ENCODE measurements around the gene FZD2.

The FZD2 gene

DNA sequence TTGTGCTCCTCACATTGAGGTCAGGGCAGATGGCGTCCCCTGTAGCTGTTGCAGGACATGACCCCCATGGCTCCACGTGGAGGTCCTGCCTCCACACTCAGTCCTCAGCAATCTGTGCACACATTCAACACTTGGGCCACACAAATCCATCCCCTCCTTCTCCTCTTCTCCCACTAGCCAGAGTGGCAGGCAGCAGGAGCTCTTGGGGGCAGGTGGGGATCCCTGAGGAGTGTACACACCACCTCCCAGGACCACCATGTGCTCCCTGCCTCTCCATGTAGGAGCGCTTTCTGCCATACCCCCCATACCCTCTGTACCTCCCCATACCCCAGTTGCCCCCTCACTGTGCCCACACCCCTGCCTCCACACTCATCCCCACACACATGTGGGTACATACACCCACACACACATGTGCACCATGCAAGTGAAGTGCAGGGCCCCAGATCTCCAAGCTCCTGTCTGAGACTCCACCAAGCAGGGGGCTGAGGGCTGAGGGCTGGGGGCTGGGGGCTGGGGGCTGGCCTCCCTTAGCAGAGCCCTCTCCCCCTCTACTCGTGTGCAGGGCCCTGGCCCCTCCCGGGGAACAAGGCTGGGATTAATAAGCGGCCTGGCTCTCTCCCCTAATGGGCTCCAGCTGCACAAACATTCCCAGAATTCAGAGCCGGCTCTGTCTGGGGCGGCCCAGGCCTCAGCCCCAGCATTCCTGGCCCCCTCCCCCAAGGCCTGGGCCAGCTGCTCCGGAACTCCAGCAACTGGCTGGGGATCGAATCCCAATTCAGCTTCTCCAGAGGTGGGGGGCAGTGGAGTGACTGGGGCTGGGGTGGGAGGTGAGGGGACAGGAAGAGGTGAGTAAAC is 50.8 kb downstream of the FZD2 start:
- no peak for DNase-seq (ENCODE audit: low read depth)

DNA sequence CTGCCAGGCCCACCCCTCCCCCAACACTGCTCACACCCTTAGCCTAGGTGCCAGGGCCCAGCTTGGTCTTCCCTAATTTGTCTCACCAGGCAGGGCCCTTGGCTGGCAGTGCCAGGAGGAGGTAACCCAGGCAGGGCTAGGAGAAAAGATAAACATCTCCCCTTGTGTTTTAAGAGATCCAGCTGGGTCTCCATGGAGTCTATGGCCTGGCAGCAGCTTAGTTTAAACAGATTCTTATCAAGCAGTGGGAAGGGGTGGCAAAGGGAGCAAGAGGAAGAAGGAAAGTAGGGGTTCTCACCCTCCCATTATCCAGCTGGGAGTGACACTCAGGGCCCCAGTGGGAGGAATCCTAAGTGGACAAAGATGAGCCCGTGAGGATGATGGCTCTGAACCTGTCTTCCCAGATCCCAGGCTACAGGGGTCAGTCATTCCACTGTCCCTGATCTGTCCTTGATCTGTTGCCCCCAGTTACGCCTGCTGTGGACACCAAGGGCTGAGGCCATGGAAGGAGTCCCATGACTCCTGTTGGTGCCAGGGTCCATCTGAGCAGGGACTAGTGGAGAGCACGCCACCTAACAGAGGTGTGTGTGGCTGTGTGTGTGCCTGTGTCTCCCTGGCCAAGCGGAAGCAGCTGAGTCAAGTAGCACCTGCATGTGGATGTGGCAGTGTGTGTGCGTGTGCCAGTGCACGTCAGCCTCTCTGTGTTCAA is 51.6 kb downstream of the FZD2 start:
- DNase-seq (ENCODE audit: low read depth) = no peak

DNA sequence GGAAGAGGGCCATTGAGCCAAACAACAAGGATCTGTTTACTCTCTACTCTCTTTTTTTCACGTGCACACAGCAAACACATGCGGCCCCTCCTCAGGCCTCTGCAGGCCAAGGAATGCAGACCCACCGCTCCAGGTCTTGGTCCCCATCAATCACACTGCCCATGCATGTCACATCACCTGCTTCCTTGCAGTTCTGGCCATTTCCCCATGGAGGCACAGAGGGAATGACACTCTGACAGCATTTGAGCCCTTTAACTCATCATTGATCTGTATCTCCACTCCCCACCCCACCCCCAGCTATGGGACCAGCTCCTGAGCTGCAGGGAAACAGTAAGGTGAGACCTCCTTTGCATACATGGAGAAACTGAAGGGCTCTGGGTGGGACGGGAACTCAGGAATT is 53.0 kb downstream of the FZD2 start:
- no peak for DNase-seq (ENCODE audit: low read depth)

Data from activated T-helper 9 cell treated with anti-CD3 and anti-CD28 coated beads, Interleukin-2, amount 50 U/mL, for 16 hours (primary cell).